HG03460 (cell line): ENCODE results near the gene AFTPH.
A peak's percentile ranks its signal among the peaks of the same experiment; 100 is the strongest.

Source experiments
- ATAC-seq: cut with Tn5 transposase; IDR thresholded peaks from one replicate; pipeline ENCODE4 v1.9.1; 2021; ENCODE audit not compliant: unreplicated experiment

The AFTPH gene

DNA sequence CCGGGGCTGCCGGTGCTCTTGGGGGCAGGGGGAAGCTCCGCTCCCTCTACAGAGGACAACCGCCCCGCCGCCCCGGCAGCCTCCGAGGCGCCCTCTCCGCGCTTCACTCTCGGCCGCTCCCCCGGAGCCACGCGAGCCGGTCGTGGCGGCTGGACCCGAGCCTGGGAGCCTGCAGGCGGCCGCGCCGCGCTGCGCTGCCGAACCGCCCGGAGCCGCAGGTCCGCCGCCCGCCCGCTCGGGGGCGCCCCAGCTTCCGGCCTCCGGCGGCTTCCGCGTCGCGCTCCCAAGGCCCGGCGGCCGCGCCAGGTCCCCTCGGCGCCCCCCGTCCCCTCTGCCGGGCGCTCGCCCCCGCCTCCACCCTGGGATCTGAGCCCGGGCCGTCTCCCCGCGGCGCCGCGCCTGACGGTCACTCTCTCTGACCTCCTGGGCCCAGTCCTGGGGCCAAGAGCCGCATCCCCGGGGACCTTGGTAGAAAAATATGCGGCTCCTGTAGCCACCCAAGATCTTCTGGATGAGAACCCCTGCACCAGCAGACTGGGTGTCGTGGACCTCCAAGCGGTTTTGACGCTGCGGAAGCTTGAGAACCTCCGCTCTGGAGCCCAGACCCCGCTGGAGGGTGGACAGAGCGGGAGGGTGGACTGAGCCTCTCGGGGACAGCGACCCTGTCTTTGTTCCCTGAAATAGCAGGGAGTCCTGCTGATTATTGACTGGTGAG, 85.3 kb downstream of the AFTPH start:
- ATAC-seq = peak; percentile 26

GRCh38 chr2:64609942-64610281, 85.8 kb downstream of the AFTPH start:
- no peak for ATAC-seq

DNA sequence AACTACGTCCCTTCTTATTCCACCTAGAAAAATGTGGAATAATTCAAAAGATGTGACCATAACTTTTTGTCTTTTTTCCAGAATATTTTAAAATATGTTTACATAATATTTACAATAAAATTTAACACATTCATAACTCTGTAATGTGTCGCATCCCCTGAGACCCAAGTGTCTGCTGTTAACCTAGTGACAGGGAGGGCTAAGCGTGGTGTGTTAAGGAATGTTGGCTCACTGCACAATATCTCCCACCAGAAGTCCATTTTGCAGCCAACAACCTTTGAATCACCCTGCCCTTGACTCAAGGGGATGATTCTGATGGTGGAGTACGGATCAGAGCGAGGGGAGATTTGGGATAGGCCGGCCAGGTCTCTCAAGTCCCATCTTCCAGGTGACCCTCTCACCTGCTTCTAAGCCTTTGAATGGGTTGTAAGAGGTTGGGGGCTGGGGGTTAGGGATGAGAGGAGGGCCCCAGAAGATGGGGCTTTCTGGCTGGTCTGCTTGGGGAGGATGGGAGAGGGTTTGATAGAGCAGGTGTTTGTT, 86.3 kb downstream of the AFTPH start:
- ATAC-seq = no peak

DNA sequence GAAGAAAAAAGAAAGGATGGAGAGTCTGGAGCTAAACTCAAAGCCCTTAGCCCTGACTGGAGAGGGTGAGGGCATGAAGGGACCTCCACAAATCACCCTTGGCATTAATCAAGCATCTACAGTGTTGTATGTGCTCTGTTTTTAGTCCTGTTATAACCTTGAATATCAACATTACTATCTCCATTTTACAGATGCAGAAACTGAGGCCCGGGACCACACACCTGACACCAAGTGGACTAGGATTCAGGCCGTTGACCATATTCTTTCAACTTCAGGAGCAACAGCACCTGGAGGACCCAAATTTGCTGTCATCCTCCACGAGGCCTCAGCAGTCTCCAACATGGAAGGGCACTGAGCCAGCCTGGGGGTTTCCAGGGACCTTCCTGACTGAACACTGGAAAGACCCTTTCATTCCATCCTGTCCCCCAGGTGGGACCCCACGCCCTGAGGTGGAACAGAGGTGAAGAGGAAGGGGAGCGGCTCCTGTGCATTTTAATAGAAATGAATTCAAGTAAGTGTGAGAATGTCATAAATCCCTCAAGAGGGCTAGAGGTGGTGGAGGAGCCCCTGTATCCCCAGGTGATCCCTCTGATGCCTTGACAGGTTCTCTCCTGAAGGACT, 88.6 kb downstream of the AFTPH start:
- ATAC-seq = no peak

- ATAC-seq = no peak
Measured at GRCh38 chr2:64613276-64613675, 89.1 kb downstream of the AFTPH start.

DNA sequence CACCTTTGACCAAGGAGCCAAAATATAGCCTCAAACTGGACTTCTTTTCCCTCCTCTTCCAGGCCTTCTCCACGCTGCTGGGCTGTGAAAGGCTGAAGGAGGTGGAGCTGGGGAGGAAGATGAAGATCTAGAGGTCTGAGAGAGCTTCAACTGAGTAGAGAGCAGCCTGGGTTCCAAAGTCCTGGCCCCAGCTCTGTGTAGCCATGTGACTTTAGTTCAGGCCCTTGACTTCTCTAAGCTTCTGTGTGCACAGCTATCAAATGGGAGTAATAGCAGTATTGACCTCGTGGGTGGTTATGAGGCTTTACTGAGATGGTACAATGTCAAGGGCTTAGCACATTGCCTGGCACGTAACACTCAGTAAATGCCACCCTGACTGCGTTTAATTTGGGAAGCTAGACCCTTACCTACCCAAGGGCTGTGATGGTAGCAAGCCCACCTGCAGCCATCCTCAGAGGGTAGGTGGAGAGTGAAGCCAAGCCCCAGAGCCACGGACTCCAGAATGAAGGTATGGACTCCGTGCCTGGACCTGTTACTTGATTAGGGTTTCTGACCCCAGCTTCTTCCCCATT, 91.2 kb downstream of the AFTPH start:
- no peak for ATAC-seq

DNA sequence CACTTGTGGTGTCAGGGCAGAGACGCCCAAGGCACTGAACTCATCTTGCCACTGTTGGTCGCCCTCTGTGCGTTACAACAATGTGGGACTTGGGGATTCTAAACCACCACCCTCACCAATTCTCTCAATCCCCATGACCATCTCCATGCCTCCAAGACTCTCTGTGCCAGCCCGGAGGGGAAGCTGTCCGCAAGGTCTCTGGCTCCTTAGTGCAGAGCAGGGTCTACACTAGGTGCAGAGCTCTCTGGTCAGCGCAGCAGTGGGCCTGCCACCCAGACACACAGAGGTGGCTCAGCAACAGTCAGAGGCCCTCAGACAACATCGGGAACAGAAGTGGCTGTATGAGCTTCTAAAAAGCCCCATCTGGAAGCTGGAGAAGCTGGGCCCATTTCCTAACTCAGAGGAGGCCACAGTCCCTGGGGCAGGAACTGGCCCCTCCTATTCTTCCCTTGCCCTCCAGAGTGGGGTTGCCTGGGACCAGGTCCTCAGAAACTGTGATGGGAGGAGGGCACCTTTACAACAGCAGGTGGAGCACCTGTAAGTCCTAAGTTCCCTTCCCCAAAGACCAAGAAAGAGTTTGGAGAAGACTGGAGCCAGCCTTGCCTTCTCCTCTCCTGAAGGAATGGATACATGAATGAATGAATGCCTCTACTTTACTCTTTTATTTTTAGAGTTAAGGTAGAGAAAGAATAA, 91.9 kb downstream of the AFTPH start:
- ATAC-seq = no peak

GRCh38 chr2:64617631-64618151, 93.6 kb downstream of the AFTPH start:
- ATAC-seq = no peak

DNA sequence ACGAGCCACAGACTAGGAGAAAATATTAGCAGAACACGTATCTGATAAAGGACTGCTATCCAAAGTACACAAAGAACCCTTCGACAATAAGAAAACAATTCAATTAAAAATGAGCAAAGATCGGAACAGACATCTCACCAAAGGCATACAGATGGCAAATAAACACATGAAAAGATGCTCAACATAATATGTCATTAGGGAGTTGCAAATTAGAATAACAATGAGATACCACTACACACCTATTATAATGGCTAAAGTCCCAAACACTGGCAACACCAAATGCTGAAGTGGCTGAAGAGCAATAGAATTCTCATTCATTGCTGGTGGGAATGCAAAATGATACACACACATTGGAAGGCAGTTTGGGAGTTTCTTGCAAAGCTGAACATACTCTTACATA, 96.5 kb downstream of the AFTPH start:
- no peak for ATAC-seq

DNA sequence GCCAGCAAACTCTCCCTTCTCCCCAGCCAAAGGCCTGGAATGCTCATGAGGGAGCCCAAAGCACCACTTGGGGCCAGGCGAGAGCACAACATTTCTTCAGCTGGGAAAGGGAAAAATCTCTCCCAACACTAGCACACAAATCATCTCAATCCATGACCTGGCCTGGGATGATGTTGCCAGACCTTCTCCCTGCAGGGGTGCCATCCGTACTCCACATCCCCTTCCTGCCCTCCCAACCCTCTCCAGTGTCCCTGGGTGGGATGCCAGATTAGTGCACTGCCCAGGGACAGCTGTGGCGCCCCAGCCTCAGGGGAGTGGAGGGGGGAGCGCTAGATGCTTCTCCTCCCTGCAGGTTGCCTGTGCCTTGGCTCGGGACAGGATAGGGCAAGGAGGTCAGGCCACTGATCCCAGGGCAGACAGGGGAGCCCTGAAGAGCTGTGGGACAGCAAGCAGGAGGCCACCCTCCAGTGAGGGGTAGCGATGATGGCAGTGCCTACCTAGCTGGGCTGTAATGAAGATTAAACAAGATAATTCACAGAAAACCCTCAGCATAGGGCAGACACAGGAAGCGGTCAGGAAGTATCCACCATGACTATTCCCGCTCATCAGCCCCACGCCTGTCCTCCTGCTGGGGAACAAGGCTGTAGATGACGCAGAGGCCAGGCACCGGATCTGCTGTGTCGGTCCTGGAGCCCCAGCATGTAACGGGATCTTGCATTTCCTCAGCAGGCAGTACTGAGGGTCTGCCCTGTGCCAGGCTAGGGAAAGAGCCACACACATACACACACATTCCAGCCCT, 98.5 kb downstream of the AFTPH start:
- ATAC-seq = no peak

DNA sequence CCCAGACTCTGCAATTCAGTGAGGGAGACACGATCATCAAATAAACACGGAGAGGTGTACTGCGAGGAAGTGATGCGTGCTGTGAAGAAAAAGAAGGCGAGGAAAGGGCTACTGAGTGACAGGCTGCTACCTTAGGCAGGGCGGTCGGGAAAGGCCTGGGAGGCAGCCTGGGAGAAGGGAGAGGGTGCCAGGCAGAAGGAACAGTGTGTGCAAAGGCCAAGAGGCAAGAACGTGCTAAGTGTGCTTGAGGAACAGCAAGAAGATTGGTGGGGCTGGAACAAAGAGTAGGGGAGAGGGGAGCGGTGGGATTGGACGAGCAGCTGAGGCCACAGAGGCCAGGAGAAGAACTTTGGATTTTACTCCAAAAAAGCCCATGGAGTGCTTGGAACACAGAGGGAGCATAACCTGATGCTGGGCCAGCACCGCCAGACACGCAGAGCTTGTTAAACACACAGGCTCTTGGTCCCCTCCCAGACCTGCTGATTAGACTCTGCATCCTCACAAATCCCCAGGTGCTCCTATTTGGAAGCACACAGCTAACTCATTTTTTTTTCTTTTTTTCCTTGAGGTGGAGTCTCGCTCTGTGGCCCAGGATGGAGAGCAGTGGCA, 99.2 kb downstream of the AFTPH start:
- no peak for ATAC-seq

DNA sequence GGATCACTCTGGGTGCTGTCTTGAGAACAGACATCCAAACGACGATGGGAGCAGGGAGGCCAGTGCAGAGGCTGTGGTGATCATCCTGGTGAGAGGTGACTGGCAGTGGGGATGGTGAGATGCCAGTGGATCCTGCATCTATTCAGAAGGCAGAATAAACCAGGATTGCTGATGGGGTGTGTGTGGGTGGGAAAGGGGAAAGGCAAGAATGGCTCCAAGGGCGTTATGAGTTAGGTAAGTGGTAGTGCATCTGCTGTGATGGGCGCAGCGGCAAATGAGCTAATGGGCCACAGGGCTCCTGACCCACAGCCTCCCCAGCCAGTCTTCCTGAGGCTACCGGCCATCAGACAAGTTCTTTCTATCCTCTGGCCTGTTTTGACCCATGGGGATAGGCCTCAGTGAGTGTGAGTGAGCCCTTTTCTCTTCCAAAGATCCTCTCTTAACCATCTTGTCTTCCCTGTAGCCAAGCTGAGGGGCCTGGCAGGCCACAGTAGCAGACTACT, 100.0 kb downstream of the AFTPH start:
- no peak for ATAC-seq

- no peak for ATAC-seq
Measured at GRCh38 chr2:64624862-64625261, 100.7 kb downstream of the AFTPH start.

DNA sequence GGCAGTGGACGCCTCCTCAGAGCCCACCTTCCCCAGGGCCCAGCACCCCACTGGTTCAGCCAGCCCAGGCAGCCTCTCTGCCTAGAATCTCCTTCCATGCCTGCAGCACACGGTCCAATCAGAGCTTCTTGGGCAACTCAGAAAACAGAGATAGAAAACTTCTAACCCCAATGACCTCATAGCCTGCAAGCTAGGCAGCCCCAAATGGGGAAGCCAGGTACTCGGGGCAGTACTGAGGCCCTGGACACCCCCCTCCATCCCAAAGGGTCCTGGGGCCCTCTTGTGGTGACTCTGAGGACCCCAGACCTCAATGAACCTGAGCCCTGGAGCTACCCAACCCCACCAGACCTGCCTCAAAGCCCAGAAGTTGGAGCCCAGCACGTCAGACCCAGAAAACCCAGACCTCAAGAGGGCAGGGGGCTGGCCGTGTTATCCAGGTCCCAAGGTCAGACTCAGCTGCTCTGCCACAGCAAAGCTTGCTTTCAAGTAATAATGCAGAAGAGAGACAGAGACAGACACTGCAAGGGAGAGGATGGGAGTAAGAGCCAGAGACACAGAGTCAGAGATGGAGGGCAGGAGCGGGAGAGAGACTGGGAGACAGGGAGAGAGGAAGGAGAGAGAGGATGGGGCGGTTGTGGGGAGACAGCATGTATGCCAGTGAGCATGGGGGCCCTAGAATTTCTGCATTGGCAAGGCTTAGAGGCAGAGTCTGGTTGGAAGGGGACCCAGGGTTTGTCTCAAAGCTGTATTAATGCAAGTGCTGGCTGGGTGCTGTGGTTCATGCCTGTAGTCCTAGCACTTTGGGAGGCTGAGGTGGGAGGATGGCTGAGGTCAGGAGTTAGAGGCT, 101.4 kb downstream of the AFTPH start:
- no peak for ATAC-seq

- ATAC-seq = no peak
Measured at GRCh38 chr2:64626146-64626809, 102.2 kb downstream of the AFTPH start.

- no peak for ATAC-seq
Measured at GRCh38 chr2:64626963-64627760, 103.0 kb downstream of the AFTPH start.

DNA sequence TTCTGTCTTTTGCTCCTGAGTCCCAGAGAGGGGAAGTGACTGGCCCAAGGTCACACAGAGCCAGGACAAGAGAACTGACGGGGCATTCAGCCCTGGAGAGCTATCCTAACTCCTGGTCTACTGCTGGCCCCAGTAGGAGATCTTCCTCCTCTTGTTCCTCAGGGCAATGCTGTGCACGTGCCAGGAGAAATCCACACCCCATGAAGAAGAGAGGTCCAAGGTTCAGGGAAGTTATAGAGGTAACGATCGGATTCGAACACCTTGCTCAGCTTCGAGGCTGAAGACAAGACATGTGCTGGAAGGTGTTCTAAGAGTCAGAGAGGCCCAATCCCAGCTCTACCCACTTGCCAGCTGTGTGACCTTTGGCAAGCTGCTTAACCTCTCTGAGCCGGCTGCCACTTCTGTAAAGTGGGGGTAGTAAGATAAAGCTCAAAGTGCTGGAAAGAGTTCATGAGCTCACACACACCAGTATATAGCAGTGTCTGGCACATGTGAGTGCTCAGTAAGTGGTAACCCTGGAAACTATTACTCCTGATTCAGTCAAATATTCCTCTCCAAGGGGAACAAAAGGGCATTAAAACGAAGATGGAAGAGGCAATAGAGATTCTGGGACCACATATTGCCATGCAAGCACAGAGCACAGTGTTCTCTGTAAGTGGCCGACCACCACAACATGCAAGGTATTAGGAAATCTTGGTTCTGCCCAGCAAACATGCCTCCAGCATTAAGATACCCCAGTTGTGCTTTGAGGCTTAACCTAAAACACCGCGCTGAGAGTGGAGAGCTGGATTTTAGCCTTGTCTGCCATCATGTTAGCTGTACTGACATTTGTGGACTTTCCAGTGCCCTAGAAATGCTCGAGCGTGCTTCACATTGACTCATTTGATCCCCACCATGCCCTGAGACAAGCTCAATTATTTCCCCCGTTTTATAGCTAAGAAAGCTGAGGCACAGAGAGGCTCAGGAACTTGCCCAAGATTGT, 104.0 kb downstream of the AFTPH start:
- ATAC-seq = no peak
